GM21360 (cell line): ENCODE results near the gene MPZL2.
"Not testable (repeated sequence)": the region's sequence is repeated elsewhere in the genome, so short reads cannot be mapped to it uniquely, and the experiment has no call there.

Source experiments
- ATAC-seq: cut with Tn5 transposase; IDR thresholded peaks from one replicate; pipeline ENCODE4 v1.9.1; 2021; ENCODE audit warnings: mild to moderate bottlenecking, moderate library complexity; ENCODE audit not compliant: unreplicated experiment

MPZL2 gene

GRCh38 chr11:118263695-118264568, at the start of gene MPZL2:
MPZL2 (minus strand) TSS chr11:118264297; CDS start chr11:118264153, 144 bp downstream.
- no peak for ATAC-seq

DNA sequence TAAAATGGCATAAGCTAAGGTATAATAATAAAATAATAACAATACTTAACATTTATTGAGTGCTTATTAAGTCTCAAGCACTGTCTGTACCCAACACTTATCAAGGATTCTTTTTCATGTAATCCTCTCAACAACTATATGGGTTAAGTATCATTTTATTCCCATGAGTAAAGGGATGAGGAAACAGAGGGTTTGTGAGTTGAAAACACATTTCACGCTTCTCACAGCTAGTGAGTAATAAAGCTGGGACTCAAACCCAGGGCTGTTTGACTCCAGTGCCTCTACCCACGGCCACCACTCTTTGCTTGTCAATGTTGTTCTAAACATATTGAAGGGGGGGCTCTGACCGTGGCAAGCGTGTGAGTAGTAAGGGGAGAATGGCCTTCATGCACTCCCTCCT, 49.1 kb upstream of the MPZL2 start:
- no peak for ATAC-seq

- no peak for ATAC-seq
These were observed 48.2 kb upstream of the MPZL2 start for GRCh38 chr11:118312328-118312727.

GRCh38 chr11:118311518-118311917, 47.4 kb upstream of the MPZL2 start:
- ATAC-seq: no peak

- ATAC-seq: no peak
These were observed 46.8 kb upstream of the MPZL2 start for GRCh38 chr11:118310781-118311485.

DNA sequence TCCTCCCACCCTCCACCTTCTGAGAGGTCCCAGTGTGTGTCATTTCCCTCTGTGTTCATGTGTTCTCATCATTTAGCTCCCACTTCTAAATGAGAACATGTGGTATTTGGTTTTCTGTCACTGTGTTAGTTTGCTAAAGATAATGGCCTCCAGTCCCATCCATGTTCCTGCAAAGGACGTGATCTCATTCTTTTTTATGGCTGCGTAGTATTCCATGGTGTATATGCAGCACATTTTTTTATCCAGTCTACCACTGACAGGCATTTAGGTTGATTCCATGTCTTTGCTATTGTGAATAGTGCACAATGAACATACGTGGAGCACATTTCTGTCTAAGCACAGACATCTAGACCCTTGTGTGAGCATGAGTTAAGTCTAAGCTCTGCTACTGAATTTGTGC, 46.2 kb upstream of the MPZL2 start:
- ATAC-seq: no peak

GRCh38 chr11:118308995-118309528, 45.0 kb upstream of the MPZL2 start:
- ATAC-seq: not testable (repeated sequence)

- ATAC-seq: no peak
These were observed 42.5 kb upstream of the MPZL2 start for GRCh38 chr11:118306556-118306955.

GRCh38 chr11:118305726-118306125, 41.6 kb upstream of the MPZL2 start:
- ATAC-seq: no peak

GRCh38 chr11:118304568-118305248, 40.6 kb upstream of the MPZL2 start, which contains the start of gene CD3E:
CD3E (plus strand) TSS chr11:118304730; CDS start chr11:118304953, 223 bp downstream.
- no peak for ATAC-seq

GRCh38 chr11:118304227-118304567, 40.1 kb upstream of the MPZL2 start:
- no peak for ATAC-seq

DNA sequence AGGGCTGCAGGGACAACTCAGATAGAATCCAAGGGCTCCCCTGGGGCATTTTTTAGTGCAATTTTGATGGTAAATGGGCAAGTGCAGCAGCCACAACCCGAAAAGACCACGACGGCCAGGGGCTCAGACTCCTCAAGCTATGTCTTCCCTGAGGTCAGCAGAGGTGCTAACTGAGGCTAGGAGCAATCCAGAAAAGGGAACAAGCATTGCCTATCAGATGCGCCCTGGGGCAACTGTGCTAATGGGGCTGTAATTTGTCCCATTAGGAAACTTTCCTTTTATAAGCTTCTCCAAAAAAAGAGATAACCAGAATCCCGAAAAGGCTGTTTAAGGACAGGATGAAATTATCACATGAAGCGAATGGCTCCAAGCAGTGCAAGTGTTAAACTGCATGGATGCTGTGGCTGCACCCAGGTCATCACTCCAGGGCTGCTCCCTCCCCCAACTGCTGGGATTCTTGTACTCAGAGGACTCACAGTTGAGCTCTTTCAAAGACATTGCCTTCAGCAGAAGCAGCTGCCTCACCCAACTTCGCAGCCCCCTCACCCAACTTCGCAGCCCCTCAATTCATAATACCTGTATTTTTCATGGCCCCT, 37.6 kb upstream of the MPZL2 start:
- ATAC-seq: no peak

DNA sequence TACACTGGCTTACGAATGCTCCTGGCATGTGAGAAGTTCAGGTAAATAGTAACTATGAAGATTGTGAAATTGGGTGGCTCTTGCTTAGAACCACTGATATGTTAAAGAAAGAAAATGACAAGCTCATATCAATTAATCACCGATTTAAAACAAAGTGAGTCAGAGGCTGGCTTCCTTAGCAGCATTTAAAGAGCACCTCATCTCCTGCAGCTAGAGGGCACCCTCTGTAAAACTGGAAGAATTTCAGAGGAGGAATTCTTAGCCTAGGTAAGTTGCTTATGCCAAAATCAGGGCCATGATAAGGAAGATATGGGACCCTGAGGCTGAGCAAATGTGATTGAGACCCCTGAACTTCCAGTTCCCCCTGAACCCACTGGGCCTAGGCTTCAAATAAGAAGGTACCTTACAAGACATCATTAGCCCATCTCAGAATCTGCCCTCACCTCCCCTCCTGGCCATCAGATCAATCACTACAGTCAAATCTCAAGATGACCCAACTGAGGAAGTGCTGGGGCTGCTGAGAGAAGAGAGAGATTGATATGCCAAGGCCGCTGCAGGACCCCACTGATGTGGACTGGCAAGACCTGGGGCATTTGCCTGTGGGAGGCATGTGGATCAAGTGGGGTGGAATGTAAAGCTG, 31.8 kb upstream of the MPZL2 start:
- no peak for ATAC-seq

DNA sequence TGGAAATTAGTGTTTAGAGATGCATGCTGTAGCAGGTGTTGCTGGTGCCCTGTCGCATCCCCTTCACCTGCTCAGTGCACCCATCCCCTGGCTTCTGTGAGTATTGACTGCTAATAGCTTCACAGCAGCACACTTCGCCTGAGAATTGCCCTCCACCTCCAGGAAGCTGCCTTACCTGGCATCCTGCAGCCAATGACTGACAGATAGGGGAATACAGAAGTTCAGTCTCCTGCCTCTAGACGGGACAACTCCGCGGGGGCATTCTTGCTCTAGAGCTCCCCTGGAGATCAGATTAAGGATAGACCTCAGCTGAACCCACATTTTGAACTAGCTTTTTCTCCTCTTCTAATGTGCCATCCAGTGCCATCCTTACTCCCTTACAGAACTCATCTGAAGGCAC, 31.1 kb upstream of the MPZL2 start:
- ATAC-seq: no peak

GRCh38 chr11:118294053-118294452, 30.0 kb upstream of the MPZL2 start:
- ATAC-seq: no peak

- no peak for ATAC-seq
These were observed 27.5 kb upstream of the MPZL2 start for GRCh38 chr11:118291477-118292135.

- ATAC-seq: no peak
These were observed 26.8 kb upstream of the MPZL2 start for GRCh38 chr11:118290923-118291322.

GRCh38 chr11:118289401-118289800, 25.3 kb upstream of the MPZL2 start:
- no peak for ATAC-seq

- no peak for ATAC-seq
These were observed 22.9 kb upstream of the MPZL2 start for GRCh38 chr11:118287006-118287405.

- ATAC-seq: no peak
These were observed 22.4 kb upstream of the MPZL2 start for GRCh38 chr11:118286545-118286944.
